ENCODE data around the gene C3orf80.
"Not testable (repeated sequence)": the region's sequence is repeated elsewhere in the genome, so short reads cannot be mapped to it uniquely, and the experiment has no call there.

The C3orf80 gene

GRCh38 chr3:160213191-160213590 is 12.0 kb upstream of the C3orf80 start:
- ATAC-seq, result no peak
- no peak for DNase-seq

- no peak for DNase-seq
- ATAC-seq, result no peak
Measured at GRCh38 chr3:160217675-160218074, 7.5 kb upstream of the C3orf80 start.

- no peak for DNase-seq
- ATAC-seq, result no peak
Measured at GRCh38 chr3:160218136-160218535, 7.1 kb upstream of the C3orf80 start.

- ATAC-seq (no peak), DNase-seq (no peak)
Measured at GRCh38 chr3:160220038-160220437, 5.2 kb upstream of the C3orf80 start.

- no peak for ATAC-seq
- no peak for DNase-seq
Measured at GRCh38 chr3:160221019-160221418, 4.2 kb upstream of the C3orf80 start.

GRCh38 chr3:160224256-160224655 is 966 bp upstream of the C3orf80 start:
- ATAC-seq (no peak), DNase-seq (no peak)

GRCh38 chr3:160224811-160225175 is 429 bp upstream of the C3orf80 start:
- DNase-seq, result no peak
- no peak for ATAC-seq

- ATAC-seq, result no peak
Measured at GRCh38 chr3:160226026-160226907, 1.0 kb downstream of the C3orf80 start.

GRCh38 chr3:160227419-160227818 is 2.2 kb downstream of the C3orf80 start:
- DNase-seq (no peak), ATAC-seq (no peak)

More at GRCh38 chr3:160226026-160226907, 1.0 kb downstream of the C3orf80 start:
- DNase-seq, result peak; percentile 9

- DNase-seq, result no peak
- ATAC-seq, result no peak
Measured at GRCh38 chr3:160232014-160232413, 6.8 kb downstream of the C3orf80 start.

GRCh38 chr3:160240719-160241118 is 15.5 kb downstream of the C3orf80 start:
- not testable (repeated sequence) for ATAC-seq, DNase-seq

GRCh38 chr3:160245261-160245800 is 20.1 kb downstream of the C3orf80 start:
- ATAC-seq (no peak), DNase-seq (no peak)

GRCh38 chr3:160247766-160248165 is 22.5 kb downstream of the C3orf80 start:
- DNase-seq (no peak), ATAC-seq (no peak)

GRCh38 chr3:160253298-160253697 is 28.1 kb downstream of the C3orf80 start:
- DNase-seq, result no peak
- ATAC-seq, result no peak

GRCh38 chr3:160257606-160258005 is 32.4 kb downstream of the C3orf80 start:
- ATAC-seq, result no peak

GRCh38 chr3:160259589-160259988 is 34.4 kb downstream of the C3orf80 start:
- DNase-seq (no peak), ATAC-seq (no peak)

More at GRCh38 chr3:160257606-160258005, 32.4 kb downstream of the C3orf80 start:
- no peak for DNase-seq

- no peak for DNase-seq
- ATAC-seq, result no peak
Measured at GRCh38 chr3:160260587-160261270, 35.5 kb downstream of the C3orf80 start.

- no peak for ATAC-seq
- DNase-seq, result no peak
Measured at GRCh38 chr3:160265088-160265487, 39.9 kb downstream of the C3orf80 start.

Data from stimulated activated naive CD8-positive, alpha-beta T cell treated with anti-CD3 and anti-CD28 coated beads, Interleukin-15, Interleukin-2, amounts not matched to agents 100 U/mL and 50 U/mL, for 24 hours (primary cell).